ENCODE results near the gene CPA3. TPM values are rescaled to one million over a fixed set of nuclear protein-coding genes. Genes with fewer than 3 reads are reported as not detected.
A peak's percentile ranks its signal among the peaks of the same experiment; 100 is the strongest.

Gene CPA3
- total RNA-seq, 1 experiment from 2014 or later: not detected

- POLR2A ChIA-PET: no interaction called here
- H3K4me3 Mint-ChIP-seq: no peak overlapping the region
- H3K27me3 Mint-ChIP-seq (ENCODE audit: low read depth): no peaks in the 10 kb centered on the region
- no peak for TF ChIP-seq SP1 (CRISPR knock-in tag; conservative IDR thresholded peaks at IDR 0.05)
- TF ChIP-seq HMGA2 (CRISPR knock-in tag; IDR thresholded peaks at IDR 0.05): no peak
- TF ChIP-seq ELF4 (CRISPR knock-in tag; IDR thresholded peaks at IDR 0.05; ENCODE audit: low read depth): no peak
- no peak for TF ChIP-seq NR2C2 (CRISPR knock-in tag; IDR thresholded peaks at IDR 0.05)
- TF ChIP-seq RELA (CRISPR knock-in tag; IDR thresholded peaks at IDR 0.05; ENCODE audit: borderline replicate concordance): no peak
- no peak for TF ChIP-seq FOXJ3 (CRISPR knock-in tag; IDR thresholded peaks at IDR 0.05; ENCODE audit: borderline replicate concordance)
- TF ChIP-seq GABPB1 (CRISPR knock-in tag; IDR thresholded peaks at IDR 0.05): no peak
- no peak for TF ChIP-seq ZNF532 (CRISPR knock-in tag; IDR thresholded peaks at IDR 0.05; ENCODE audit: borderline replicate concordance)
- TF ChIP-seq, protein P1, sequence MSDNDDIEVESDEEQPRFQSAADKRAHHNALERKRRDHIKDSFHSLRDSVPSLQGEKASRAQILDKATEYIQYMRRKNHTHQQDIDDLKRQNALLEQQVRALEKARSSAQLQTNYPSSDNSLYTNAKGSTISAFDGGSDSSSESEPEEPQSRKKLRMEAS (CRISPR knock-in tag; IDR thresholded peaks at IDR 0.05): no peak
- TF ChIP-seq ZNF416 (CRISPR knock-in tag; IDR thresholded peaks at IDR 0.05): no peak
- TF ChIP-seq, protein P2, sequence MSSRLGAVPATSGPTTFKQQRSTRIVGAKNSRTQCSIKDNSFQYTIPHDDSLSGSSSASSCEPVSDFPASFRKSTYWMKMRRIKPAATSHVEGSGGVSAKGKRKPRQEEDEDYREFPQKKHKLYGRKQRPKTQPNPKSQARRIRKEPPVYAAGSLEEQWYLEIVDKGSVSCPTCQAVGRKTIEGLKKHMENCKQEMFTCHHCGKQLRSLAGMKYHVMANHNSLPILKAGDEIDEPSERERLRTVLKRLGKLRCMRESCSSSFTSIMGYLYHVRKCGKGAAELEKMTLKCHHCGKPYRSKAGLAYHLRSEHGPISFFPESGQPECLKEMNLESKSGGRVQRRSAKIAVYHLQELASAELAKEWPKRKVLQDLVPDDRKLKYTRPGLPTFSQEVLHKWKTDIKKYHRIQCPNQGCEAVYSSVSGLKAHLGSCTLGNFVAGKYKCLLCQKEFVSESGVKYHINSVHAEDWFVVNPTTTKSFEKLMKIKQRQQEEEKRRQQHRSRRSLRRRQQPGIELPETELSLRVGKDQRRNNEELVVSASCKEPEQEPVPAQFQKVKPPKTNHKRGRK (CRISPR knock-in tag; IDR thresholded peaks at IDR 0.05; ENCODE audit: borderline replicate concordance): no peak
- no peak for TF ChIP-seq ZNF671 (CRISPR knock-in tag; IDR thresholded peaks at IDR 0.05)
- TF ChIP-seq, protein P3, sequence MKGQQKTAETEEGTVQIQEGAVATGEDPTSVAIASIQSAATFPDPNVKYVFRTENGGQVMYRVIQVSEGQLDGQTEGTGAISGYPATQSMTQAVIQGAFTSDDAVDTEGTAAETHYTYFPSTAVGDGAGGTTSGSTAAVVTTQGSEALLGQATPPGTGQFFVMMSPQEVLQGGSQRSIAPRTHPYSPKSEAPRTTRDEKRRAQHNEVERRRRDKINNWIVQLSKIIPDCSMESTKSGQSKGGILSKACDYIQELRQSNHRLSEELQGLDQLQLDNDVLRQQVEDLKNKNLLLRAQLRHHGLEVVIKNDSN (CRISPR knock-in tag; IDR thresholded peaks at IDR 0.05): no peak
- TF ChIP-seq NFATC4 (CRISPR knock-in tag; IDR thresholded peaks at IDR 0.05): no peak
- no peak for TF ChIP-seq TEAD1 (CRISPR knock-in tag; IDR thresholded peaks at IDR 0.05)
- TF ChIP-seq ESRRA (CRISPR knock-in tag; IDR thresholded peaks at IDR 0.05; ENCODE audit: borderline replicate concordance): no peak
- H3K9me3 Mint-ChIP-seq: no peaks in the 10 kb centered on the region
- H3K36me3 Mint-ChIP-seq: no peaks in the 10 kb centered on the region
- CTCF ChIA-PET: interaction anchor here (0.7 to 0.9 kb wide), 2 partner anchors 10 to 214 kb away, joined by 3 to 5 read pairs; no protein-coding TSS in a partner anchor
- ATAC-seq: no peak
- no peaks in the 10 kb centered on the region for H3K4me1 Mint-ChIP-seq
- no peak for DNase-seq (ENCODE audit: low spot score)
- no peak overlapping the region for H3K27ac Mint-ChIP-seq
Measured at GRCh38 chr3:148940983-148941382, 75.9 kb downstream of the CPA3 start.

- Mint-ChIP-seq H3K27me3 (ENCODE audit: low read depth) (no peaks in the 10 kb centered on the region), H3K4me1 (no peaks in the 10 kb centered on the region), H3K4me3 (no peak overlapping the region), H3K9me3 (no peaks in the 10 kb centered on the region), H3K27ac (no peak overlapping the region), H3K36me3 (no peaks in the 10 kb centered on the region)
- ATAC-seq: peak; percentile 81
- CTCF ChIA-PET: interaction anchor here (0.7 to 2.5 kb wide), 10 partner anchors 11 to 1161 kb away, joined by 3 to 21 read pairs (median 3); no protein-coding TSS in a partner anchor
- POLR2A ChIA-PET: no interaction called here
- no peak for TF ChIP-seq ZNF232 (CRISPR knock-in tag; IDR thresholded peaks at IDR 0.05)
- no peak for TF ChIP-seq HMGA2 (CRISPR knock-in tag; IDR thresholded peaks at IDR 0.05)
- TF ChIP-seq FOXP1 (CRISPR knock-in tag; IDR thresholded peaks at IDR 0.05; ENCODE audit: borderline replicate concordance): no peak
- TF ChIP-seq, protein P4, sequence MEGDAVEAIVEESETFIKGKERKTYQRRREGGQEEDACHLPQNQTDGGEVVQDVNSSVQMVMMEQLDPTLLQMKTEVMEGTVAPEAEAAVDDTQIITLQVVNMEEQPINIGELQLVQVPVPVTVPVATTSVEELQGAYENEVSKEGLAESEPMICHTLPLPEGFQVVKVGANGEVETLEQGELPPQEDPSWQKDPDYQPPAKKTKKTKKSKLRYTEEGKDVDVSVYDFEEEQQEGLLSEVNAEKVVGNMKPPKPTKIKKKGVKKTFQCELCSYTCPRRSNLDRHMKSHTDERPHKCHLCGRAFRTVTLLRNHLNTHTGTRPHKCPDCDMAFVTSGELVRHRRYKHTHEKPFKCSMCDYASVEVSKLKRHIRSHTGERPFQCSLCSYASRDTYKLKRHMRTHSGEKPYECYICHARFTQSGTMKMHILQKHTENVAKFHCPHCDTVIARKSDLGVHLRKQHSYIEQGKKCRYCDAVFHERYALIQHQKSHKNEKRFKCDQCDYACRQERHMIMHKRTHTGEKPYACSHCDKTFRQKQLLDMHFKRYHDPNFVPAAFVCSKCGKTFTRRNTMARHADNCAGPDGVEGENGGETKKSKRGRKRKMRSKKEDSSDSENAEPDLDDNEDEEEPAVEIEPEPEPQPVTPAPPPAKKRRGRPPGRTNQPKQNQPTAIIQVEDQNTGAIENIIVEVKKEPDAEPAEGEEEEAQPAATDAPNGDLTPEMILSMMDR (IDR thresholded peaks at IDR 0.05): peak; percentile 46
- no peak for DNase-seq (ENCODE audit: low spot score)
Measured at GRCh38 chr3:148943506-148944205, 78.6 kb downstream of the CPA3 start.
